Chondrocyte (in vitro differentiated cells): Measurements from ENCODE around the gene PDE12. TPM values are rescaled to one million over a fixed set of nuclear protein-coding genes. Genes with fewer than 3 reads are reported as not detected.

Experiments used
- DNase-seq: peaks from one replicate; pipeline ENCODE4 v3.0.0; 2021; ENCODE audit warnings: mixed read lengths, low spot score
- H3K27ac Mint-ChIP-seq: one replicate; pipeline ENCODE4 v1.8.0; 2021; ENCODE audit warnings: mild to moderate bottlenecking, moderate library complexity, mixed read lengths; ENCODE audit not compliant: unreplicated experiment
- H3K27me3 Mint-ChIP-seq: 2 replicates; pipeline ENCODE4 v1.8.0; 2021; ENCODE audit warnings: low read depth, mixed read lengths
- H3K36me3 Mint-ChIP-seq: 2 replicates; pipeline ENCODE4 v1.8.0; 2021; ENCODE audit warnings: low read depth, mixed read lengths
- H3K4me1 Mint-ChIP-seq: 2 replicates; pipeline ENCODE4 v1.8.0; 2021; ENCODE audit warnings: low read depth, mild to moderate bottlenecking, mixed read lengths
- H3K4me3 Mint-ChIP-seq: one replicate; pipeline ENCODE4 v1.8.0; 2021; ENCODE audit warnings: mild to moderate bottlenecking, moderate library complexity, mixed read lengths; ENCODE audit not compliant: unreplicated experiment
- H3K9me3 Mint-ChIP-seq: 2 replicates; pipeline ENCODE4 v1.8.0; 2021; ENCODE audit warnings: low read depth, mixed read lengths
- total RNA-seq: library from RNA; stranded (reverse); gene quantifications from 3 replicates; pipeline ENCODE4 v1.2.1, GENCODE V29; 2021
- TF ChIP-seq, protein P1 (sequence below): fragments of 200-600 bp; sonication (generic); IDR thresholded peaks from 2 replicates; pipeline ENCODE4 v1.5.0; 2021; ENCODE audit warnings: antibody characterized with exemption, mild to moderate bottlenecking, moderate library complexity

Gene PDE12
- total RNA-seq, 1 donor from 2014 or later, result 16.6 TPM

DNA sequence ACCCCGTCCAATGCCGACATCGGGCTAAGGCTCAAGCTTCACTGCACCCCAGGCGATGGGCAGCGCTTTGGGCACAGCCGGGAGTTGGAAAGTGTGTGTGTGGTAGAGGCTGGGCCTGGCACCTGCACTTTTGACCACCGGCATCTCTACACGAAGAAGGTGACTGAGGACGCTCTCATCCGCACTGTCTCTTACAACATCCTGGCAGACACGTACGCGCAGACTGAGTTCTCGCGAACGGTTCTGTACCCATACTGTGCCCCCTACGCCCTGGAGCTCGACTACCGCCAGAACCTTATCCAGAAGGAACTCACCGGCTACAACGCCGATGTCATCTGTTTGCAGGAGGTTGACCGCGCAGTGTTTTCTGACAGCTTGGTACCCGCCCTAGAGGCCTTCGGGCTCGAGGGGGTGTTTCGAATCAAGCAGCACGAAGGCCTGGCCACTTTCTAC is 1.0 kb downstream of the PDE12 start:
- Mint-ChIP-seq H3K27ac (peak overlapping the region; percentile 100), H3K9me3 (no peaks in the 10 kb centered on the region), H3K36me3 (peaks cover 1% of the 10 kb centered on the region), H3K4me3 (peak overlapping the region; percentile 95), H3K4me1 (peaks cover 45% of the 10 kb centered on the region), H3K27me3 (no peaks in the 10 kb centered on the region)
- DNase-seq, result no peak
- TF ChIP-seq, protein P1, sequence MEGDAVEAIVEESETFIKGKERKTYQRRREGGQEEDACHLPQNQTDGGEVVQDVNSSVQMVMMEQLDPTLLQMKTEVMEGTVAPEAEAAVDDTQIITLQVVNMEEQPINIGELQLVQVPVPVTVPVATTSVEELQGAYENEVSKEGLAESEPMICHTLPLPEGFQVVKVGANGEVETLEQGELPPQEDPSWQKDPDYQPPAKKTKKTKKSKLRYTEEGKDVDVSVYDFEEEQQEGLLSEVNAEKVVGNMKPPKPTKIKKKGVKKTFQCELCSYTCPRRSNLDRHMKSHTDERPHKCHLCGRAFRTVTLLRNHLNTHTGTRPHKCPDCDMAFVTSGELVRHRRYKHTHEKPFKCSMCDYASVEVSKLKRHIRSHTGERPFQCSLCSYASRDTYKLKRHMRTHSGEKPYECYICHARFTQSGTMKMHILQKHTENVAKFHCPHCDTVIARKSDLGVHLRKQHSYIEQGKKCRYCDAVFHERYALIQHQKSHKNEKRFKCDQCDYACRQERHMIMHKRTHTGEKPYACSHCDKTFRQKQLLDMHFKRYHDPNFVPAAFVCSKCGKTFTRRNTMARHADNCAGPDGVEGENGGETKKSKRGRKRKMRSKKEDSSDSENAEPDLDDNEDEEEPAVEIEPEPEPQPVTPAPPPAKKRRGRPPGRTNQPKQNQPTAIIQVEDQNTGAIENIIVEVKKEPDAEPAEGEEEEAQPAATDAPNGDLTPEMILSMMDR, result no peak

DNA sequence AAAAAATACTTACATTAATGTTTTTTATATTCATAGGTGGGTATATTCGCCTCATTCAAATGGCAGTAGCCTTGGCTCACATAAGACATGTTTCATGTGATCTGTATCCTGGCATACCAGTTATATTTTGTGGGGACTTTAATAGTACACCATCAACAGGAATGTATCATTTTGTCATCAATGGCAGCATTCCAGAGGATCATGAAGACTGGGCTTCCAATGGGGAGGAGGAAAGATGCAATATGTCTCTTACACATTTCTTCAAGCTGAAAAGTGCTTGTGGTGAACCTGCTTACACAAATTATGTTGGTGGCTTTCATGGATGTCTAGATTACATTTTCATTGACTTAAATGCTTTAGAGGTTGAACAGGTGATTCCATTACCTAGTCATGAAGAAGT is 3.5 kb downstream of the PDE12 start:
- Mint-ChIP-seq H3K27me3 (no peaks in the 10 kb centered on the region), H3K9me3 (no peaks in the 10 kb centered on the region), H3K36me3 (peaks cover 1% of the 10 kb centered on the region), H3K4me1 (peaks cover 48% of the 10 kb centered on the region), H3K4me3 (no peak overlapping the region), H3K27ac (peak overlapping the region; percentile 41)
- DNase-seq, result no peak
- TF ChIP-seq, protein P1, result no peak

DNA sequence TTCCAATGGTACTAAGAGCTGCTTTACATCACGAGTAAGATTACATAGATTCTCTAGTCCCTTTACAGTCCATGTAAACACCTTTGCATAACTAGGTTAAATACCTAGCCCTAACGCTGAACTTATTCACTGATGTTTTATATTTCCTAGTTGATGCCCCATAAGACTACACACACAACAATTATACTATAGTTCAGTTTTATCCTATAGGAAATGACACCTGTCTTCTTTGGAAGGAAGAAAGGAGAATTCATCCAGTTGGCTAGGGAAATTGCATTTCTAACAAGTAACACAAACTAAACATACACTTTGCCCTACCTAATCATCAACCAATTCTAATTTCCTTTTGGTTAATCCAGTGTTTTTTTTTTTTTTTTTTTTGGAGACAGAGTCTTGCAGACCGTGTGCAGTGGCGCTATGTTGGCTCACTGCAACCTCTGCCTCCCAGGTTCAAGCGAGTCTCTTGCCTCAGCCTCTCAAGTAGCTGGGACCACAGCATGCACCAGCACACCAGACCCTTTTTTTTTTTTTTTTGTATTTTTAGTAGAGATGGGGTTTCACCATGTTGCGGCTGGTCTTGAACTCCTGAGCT is 13.9 kb downstream of the PDE12 start:
- H3K4me3 Mint-ChIP-seq, result no peak overlapping the region
- TF ChIP-seq, protein P1, result no peak
- H3K36me3 Mint-ChIP-seq, result peaks cover 27% of the 10 kb centered on the region
- no peaks in the 10 kb centered on the region for H3K4me1 Mint-ChIP-seq
- H3K27ac Mint-ChIP-seq, result no peak overlapping the region
- no peak for DNase-seq
- no peaks in the 10 kb centered on the region for H3K27me3 Mint-ChIP-seq
- H3K9me3 Mint-ChIP-seq, result no peaks in the 10 kb centered on the region

DNA sequence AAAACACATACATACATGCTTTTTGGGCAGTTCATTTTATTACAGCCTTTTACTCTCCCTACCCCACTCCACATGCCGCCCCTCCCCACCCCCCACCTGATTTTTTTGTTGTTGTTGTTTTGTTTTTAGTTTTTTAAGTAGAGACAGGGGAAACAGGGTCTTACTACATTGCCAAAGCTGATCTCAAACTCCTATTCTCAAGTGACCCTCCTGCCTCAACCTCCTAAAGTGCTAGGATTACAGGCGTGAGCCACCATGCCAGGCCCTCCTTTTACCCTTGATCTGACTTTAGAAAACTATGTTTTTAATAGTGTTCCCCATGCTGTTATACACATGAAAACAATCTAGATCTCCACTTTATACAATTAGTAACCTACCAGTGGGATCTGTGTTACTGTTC is 14.8 kb downstream of the PDE12 start:
- Mint-ChIP-seq H3K27ac (peak overlapping the region; percentile 57), H3K4me1 (peaks cover 4% of the 10 kb centered on the region), H3K27me3 (no peaks in the 10 kb centered on the region), H3K4me3 (no peak overlapping the region), H3K9me3 (no peaks in the 10 kb centered on the region), H3K36me3 (peaks cover 33% of the 10 kb centered on the region)
- TF ChIP-seq, protein P1, result no peak
- no peak for DNase-seq

DNA sequence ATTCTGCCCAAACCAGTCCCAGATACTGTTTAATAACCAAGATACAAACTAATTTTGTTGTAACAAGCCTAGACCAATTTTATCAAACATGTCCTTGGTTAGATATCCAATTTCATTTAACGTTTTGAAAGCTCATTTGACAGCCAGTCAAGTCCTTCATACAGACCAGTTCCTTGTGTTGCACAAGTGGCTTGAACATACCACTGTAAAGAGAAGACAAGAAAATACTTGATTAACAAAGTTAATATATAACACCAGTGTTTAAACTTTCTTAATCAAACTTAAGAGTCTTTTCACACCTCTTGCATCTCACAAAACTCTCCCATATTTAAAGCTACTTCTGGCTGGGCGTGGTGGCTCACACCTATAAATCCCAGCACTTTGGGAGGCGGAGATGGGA is 16.0 kb downstream of the PDE12 start:
- no peaks in the 10 kb centered on the region for H3K27me3 Mint-ChIP-seq
- H3K9me3 Mint-ChIP-seq, result no peaks in the 10 kb centered on the region
- H3K36me3 Mint-ChIP-seq, result peaks cover 34% of the 10 kb centered on the region
- DNase-seq, result no peak
- TF ChIP-seq, protein P1, result no peak
- no peak overlapping the region for H3K27ac Mint-ChIP-seq
- H3K4me3 Mint-ChIP-seq, result no peak overlapping the region
- peaks cover 15% of the 10 kb centered on the region for H3K4me1 Mint-ChIP-seq
